ENCODE data around the gene S100A1.

Gene S100A1

GRCh38 chr1:153640861-153641260 lies 12.6 kb downstream of the S100A1 start:
- no peak for TF ChIP-seq CTCF (IDR thresholded peaks at IDR 0.05; ENCODE audit: poor library complexity, severe bottlenecking)
- H3K36me3 ChIP-seq (ENCODE audit: low read depth): peaks cover 100% of the 10 kb centered on the region
- H3K4me1 ChIP-seq (ENCODE audit: insufficient read depth, poor library complexity, severe bottlenecking): no peaks in the 10 kb centered on the region
- ATAC-seq (ENCODE audit: low read depth): no peak
- no peaks in the 10 kb centered on the region for H3K9me3 ChIP-seq (ENCODE audit: severe bottlenecking)
- no peak overlapping the region for H3K27ac ChIP-seq (ENCODE audit: poor library complexity, severe bottlenecking)
- H3K27me3 ChIP-seq (ENCODE audit: insufficient read depth, poor library complexity, severe bottlenecking): no peaks in the 10 kb centered on the region
- DNase-seq (ENCODE audit: low spot score): no peak
- H3K4me3 ChIP-seq (ENCODE audit: severe bottlenecking): no peak overlapping the region

- H3K4me1 ChIP-seq (ENCODE audit: insufficient read depth, poor library complexity, severe bottlenecking): no peaks in the 10 kb centered on the region
- peaks cover 88% of the 10 kb centered on the region for H3K36me3 ChIP-seq (ENCODE audit: low read depth)
- H3K9me3 ChIP-seq (ENCODE audit: severe bottlenecking): no peaks in the 10 kb centered on the region
- no peaks in the 10 kb centered on the region for H3K27me3 ChIP-seq (ENCODE audit: insufficient read depth, poor library complexity, severe bottlenecking)
- no peak overlapping the region for H3K27ac ChIP-seq (ENCODE audit: poor library complexity, severe bottlenecking)
- DNase-seq (ENCODE audit: low spot score) (no peak), ATAC-seq (ENCODE audit: low read depth) (no peak)
- no peak for TF ChIP-seq CTCF (IDR thresholded peaks at IDR 0.05; ENCODE audit: poor library complexity, severe bottlenecking)
- H3K4me3 ChIP-seq (ENCODE audit: severe bottlenecking): no peak overlapping the region
These were observed 13.9 kb downstream of the S100A1 start for GRCh38 chr1:153642161-153642560.

GRCh38 chr1:153643100-153643499 lies 14.9 kb downstream of the S100A1 start:
- no peaks in the 10 kb centered on the region for H3K9me3 ChIP-seq (ENCODE audit: severe bottlenecking)
- peaks cover 79% of the 10 kb centered on the region for H3K36me3 ChIP-seq (ENCODE audit: low read depth)
- no peak overlapping the region for H3K4me3 ChIP-seq (ENCODE audit: severe bottlenecking)
- H3K27ac ChIP-seq (ENCODE audit: poor library complexity, severe bottlenecking): no peak overlapping the region
- no peaks in the 10 kb centered on the region for H3K27me3 ChIP-seq (ENCODE audit: insufficient read depth, poor library complexity, severe bottlenecking)
- no peaks in the 10 kb centered on the region for H3K4me1 ChIP-seq (ENCODE audit: insufficient read depth, poor library complexity, severe bottlenecking)
- DNase-seq (ENCODE audit: low spot score): no peak
- no peak for TF ChIP-seq CTCF (IDR thresholded peaks at IDR 0.05; ENCODE audit: poor library complexity, severe bottlenecking)
- no peak for ATAC-seq (ENCODE audit: low read depth)

GRCh38 chr1:153643816-153644215 lies 15.6 kb downstream of the S100A1 start:
- no peak for ATAC-seq (ENCODE audit: low read depth)
- H3K4me3 ChIP-seq (ENCODE audit: severe bottlenecking): no peak overlapping the region
- no peak for TF ChIP-seq CTCF (IDR thresholded peaks at IDR 0.05; ENCODE audit: poor library complexity, severe bottlenecking)
- no peak for DNase-seq (ENCODE audit: low spot score)
- H3K4me1 ChIP-seq (ENCODE audit: insufficient read depth, poor library complexity, severe bottlenecking): no peaks in the 10 kb centered on the region
- H3K9me3 ChIP-seq (ENCODE audit: severe bottlenecking): no peaks in the 10 kb centered on the region
- H3K27me3 ChIP-seq (ENCODE audit: insufficient read depth, poor library complexity, severe bottlenecking): no peaks in the 10 kb centered on the region
- H3K36me3 ChIP-seq (ENCODE audit: low read depth): peaks cover 71% of the 10 kb centered on the region
- no peak overlapping the region for H3K27ac ChIP-seq (ENCODE audit: poor library complexity, severe bottlenecking)

- peak; percentile 21 for ATAC-seq (ENCODE audit: low read depth)
These were observed 18.6 kb downstream of the S100A1 start for GRCh38 chr1:153646672-153647345.

More at GRCh38 chr1:153646672-153647345, 18.6 kb downstream of the S100A1 start:
- Histone ChIP-seq H3K27ac (ENCODE audit: poor library complexity, severe bottlenecking) (no peak overlapping the region), H3K4me3 (ENCODE audit: severe bottlenecking) (no peak overlapping the region), H3K27me3 (ENCODE audit: insufficient read depth, poor library complexity, severe bottlenecking) (no peaks in the 10 kb centered on the region), H3K4me1 (ENCODE audit: insufficient read depth, poor library complexity, severe bottlenecking) (no peaks in the 10 kb centered on the region), H3K36me3 (ENCODE audit: low read depth) (peaks cover 42% of the 10 kb centered on the region), H3K9me3 (ENCODE audit: severe bottlenecking) (no peaks in the 10 kb centered on the region)
- TF ChIP-seq CTCF (IDR thresholded peaks at IDR 0.05; ENCODE audit: poor library complexity, severe bottlenecking): no peak
- no peak for DNase-seq (ENCODE audit: low spot score)
